Measurements from ENCODE around the gene GAB3. TPM values are rescaled to one million over a fixed set of nuclear protein-coding genes. Genes with fewer than 3 reads are reported as not detected.
A peak's percentile ranks its signal among the peaks of the same experiment; 100 is the strongest.

Gene GAB3
- total and polyA plus RNA-seq, 9 of the 15 experiments (the other 6 are each of a cell fraction or from before 2014, with no cell fraction given): 16.1 to 31.4 (median 20.2) TPM

- TF ChIP-seq, protein P1, sequence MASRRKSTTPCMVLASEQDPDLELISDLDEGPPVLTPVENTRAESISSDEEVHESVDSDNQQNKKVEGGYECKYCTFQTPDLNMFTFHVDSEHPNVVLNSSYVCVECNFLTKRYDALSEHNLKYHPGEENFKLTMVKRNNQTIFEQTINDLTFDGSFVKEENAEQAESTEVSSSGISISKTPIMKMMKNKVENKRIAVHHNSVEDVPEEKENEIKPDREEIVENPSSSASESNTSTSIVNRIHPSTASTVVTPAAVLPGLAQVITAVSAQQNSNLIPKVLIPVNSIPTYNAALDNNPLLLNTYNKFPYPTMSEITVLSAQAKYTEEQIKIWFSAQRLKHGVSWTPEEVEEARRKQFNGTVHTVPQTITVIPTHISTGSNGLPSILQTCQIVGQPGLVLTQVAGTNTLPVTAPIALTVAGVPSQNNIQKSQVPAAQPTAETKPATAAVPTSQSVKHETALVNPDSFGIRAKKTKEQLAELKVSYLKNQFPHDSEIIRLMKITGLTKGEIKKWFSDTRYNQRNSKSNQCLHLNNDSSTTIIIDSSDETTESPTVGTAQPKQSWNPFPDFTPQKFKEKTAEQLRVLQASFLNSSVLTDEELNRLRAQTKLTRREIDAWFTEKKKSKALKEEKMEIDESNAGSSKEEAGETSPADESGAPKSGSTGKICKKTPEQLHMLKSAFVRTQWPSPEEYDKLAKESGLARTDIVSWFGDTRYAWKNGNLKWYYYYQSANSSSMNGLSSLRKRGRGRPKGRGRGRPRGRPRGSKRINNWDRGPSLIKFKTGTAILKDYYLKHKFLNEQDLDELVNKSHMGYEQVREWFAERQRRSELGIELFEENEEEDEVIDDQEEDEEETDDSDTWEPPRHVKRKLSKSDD (conservative IDR thresholded peaks at IDR 0.05; ENCODE audit: low read length): no peak
- TF ChIP-seq SMAD1 (IDR thresholded peaks at IDR 0.05; ENCODE audit: low read depth, low read length, partially characterized antibody) (no peak), RAD51 (IDR thresholded peaks at IDR 0.05; ENCODE audit: borderline replicate concordance, low read depth) (no peak), ILF3 (IDR thresholded peaks at IDR 0.05; ENCODE audit: borderline replicate concordance) (no peak), PHF21A (IDR thresholded peaks at IDR 0.05; ENCODE audit: borderline replicate concordance, low read depth) (no peak), ETV1 (tag; conservative IDR thresholded peaks at IDR 0.05; ENCODE audit: low read depth) (0 out of 2 replicates have a peak, but pooled peaks have one; percentile 6), ATF3 (IDR thresholded peaks at IDR 0.05) (no peak), ATF3 (CRISPR knock-in tag; conservative IDR thresholded peaks at IDR 0.05) (no peak), MYBL2 (IDR thresholded peaks at IDR 0.05; ENCODE audit: low read depth) (peak; percentile 70; the same call in 1 of the 2 replicates), MYBL2 (CRISPR knock-in tag; IDR thresholded peaks at IDR 0.05; ENCODE audit: borderline replicate concordance) (no peak), SP2 (IDR thresholded peaks at IDR 0.05; ENCODE audit: extremely low read depth, low read depth, low read length, poor library complexity, severe bottlenecking) (no peak), CBFB (CRISPR knock-in tag; IDR thresholded peaks at IDR 0.05) (no peak), SRSF3 (IDR thresholded peaks at IDR 0.05; ENCODE audit: insufficient read depth, low read length) (no peak), DDX20 (tag; IDR thresholded peaks at IDR 0.05; ENCODE audit: low read depth) (no peak), CHCHD3 (CRISPR knock-in tag; IDR thresholded peaks at IDR 0.05) (no peak)
Observed at GRCh38 chrX:154748712-154749339, 2.1 kb downstream of the GAB3 start (continued).

Measured in K562 (cell line).